Common myeloid progenitor, CD34-positive (primary cell): Measurements from ENCODE around the gene CFAP73.
A peak's percentile ranks its signal among the peaks of the same experiment; 100 is the strongest.

Source experiments
- CTCF ChIA-PET: fragments of 350-600 bp; sonication (Branson Sonifier 250); formaldehyde crosslinking; loops from one replicate; lab custom pipeline; 2021; ENCODE audit warnings: antibody characterized with exemption; lab: Charles Lee
- POLR2A ChIA-PET: fragments of 350-600 bp; sonication (Branson Sonifier 250); formaldehyde crosslinking; loops from one replicate; lab custom pipeline; 2021; ENCODE audit warnings: antibody characterized with exemption; lab: Charles Lee
- DNase-seq, 3 donors: peaks; one replicate each; pipeline versions ENCODE4 v3.0.0 to v3.0.0-alpha.2; 2013
- H3K27ac ChIP-seq, 2 experiments: 1 replicate in 1 of 2; 2 replicates in 1 of 2; pipeline ENCODE4 v1.7.0; 2013; ENCODE audit warnings: inconsistent platforms in 2 of 2, low read length in 2 of 2, mild to moderate bottlenecking in 2 of 2, low read depth in 1 of 2, moderate library complexity in 1 of 2; ENCODE audit not compliant: severe bottlenecking in 2 of 2, insufficient read depth in 1 of 2, poor library complexity in 1 of 2
- H3K27me3 ChIP-seq, 5 experiments: replicated peaks in 2 of 5; 1 replicate in 3 of 5; 2 replicates in 2 of 5; pipeline versions ENCODE4 v1.6.1 to v1.7.0; 2013; ENCODE audit warnings: low read length in 4 of 5, mild to moderate bottlenecking in 2 of 5, moderate library complexity in 2 of 5, inconsistent platforms in 1 of 5; ENCODE audit not compliant: insufficient read depth in 5 of 5, control insufficient read depth in 4 of 5
- H3K36me3 ChIP-seq, 4 experiments: 1 replicate in 2 of 4; 2 replicates in 2 of 4; pipeline versions ENCODE4 v1.6.1 to v1.7.0; 2013; ENCODE audit warnings: low read length in 3 of 4, control low read depth in 1 of 4, mild to moderate bottlenecking in 1 of 4; ENCODE audit not compliant: control insufficient read depth in 4 of 4, insufficient read depth in 4 of 4
- H3K4me1 ChIP-seq, 4 experiments: 1 replicate in 3 of 4; 2 replicates in 1 of 4; pipeline versions ENCODE4 v1.6.1 to v1.7.1; 2013; ENCODE audit warnings: low read length in 3 of 4, mild to moderate bottlenecking in 3 of 4, control low read depth in 1 of 4, inconsistent platforms in 1 of 4, moderate library complexity in 1 of 4; ENCODE audit not compliant: control insufficient read depth in 4 of 4, insufficient read depth in 4 of 4; ENCODE audit errors: control extremely low read depth in 1 of 4
- H3K4me3 ChIP-seq, 7 experiments: 1 replicate in 4 of 7; 2 replicates in 3 of 7; pipeline versions ENCODE4 v1.5.1 to v1.7.0; 2013; ENCODE audit warnings: mild to moderate bottlenecking in 7 of 7, low read length in 6 of 7, moderate library complexity in 6 of 7, inconsistent platforms in 2 of 7, low read depth in 2 of 7, control low read depth in 1 of 7; ENCODE audit not compliant: insufficient read depth in 4 of 7, control insufficient read depth in 1 of 7; ENCODE audit errors: extremely low read depth in 1 of 7
- H3K9me3 ChIP-seq, 5 experiments: 1 replicate in 4 of 5; 2 replicates in 1 of 5; pipeline versions ENCODE4 v1.6.1 to v1.7.1; 2013; ENCODE audit warnings: low read length in 4 of 5, mild to moderate bottlenecking in 2 of 5, inconsistent platforms in 1 of 5, low read depth in 1 of 5, moderate library complexity in 1 of 5; ENCODE audit not compliant: control insufficient read depth in 4 of 5, insufficient read depth in 2 of 5; ENCODE audit errors: control extremely low read depth in 1 of 5
- WGBS: methylation state at CpG from one replicate; pipeline ENCODE4 v1.1.5; 2013; ENCODE audit not compliant: insufficient coverage; 5-methylcytosine and 5-hydroxymethylcytosine counted together

CFAP73 gene

GRCh38 chr12:113184900-113185179 lies 35.3 kb downstream of the CFAP73 start:
- Histone ChIP-seq H3K4me3 (peak overlapping the region; percentile 74 to 90 (median 85)), H3K36me3 (peaks cover 5 to 48% (median 14%) of the 10 kb centered on the region in 4 experiments), H3K9me3 (no peaks in the 10 kb centered on the region), H3K27ac (peak overlapping the region; percentile 96 to 97), H3K27me3 (no peaks in the 10 kb centered on the region), H3K4me1 (peaks cover 0 to 26% (median 22%) of the 10 kb centered on the region in 4 experiments)
- DNase-seq, result peak; percentile 90 to 94 (median 94)
- ChIA-PET POLR2A (interaction anchor here (0.7 to 1.3 kb wide), 3 partner anchors 24 to 48 kb away, joined by 3 read pairs; no protein-coding TSS in a partner anchor), CTCF (interaction anchor here (1.2 to 3.5 kb wide), 3 partner anchors 10 to 51 kb away, joined by 4 to 17 read pairs (median 12); no protein-coding TSS in a partner anchor)
- 0% methylated on average over 18 of the region's 20 CpGs for WGBS

GRCh38 chr12:113185180-113186032 lies 35.9 kb downstream of the CFAP73 start, which contains the start of the genes DDX54 and RITA1:
Gene DDX54, minus strand, starts transcription at chr12:113185478. Its CDS starts 27 bp downstream, at chr12:113185451.
Gene RITA1, plus strand, starts transcription at chr12:113185721. Its CDS starts 1,026 bp downstream, at chr12:113186747.
- Histone ChIP-seq H3K9me3 (no peaks in the 10 kb centered on the region), H3K36me3 (peaks cover 4 to 43% (median 11%) of the 10 kb centered on the region in 4 experiments), H3K4me3 (peak within 1 kb of the TSS; percentile 74 to 90 (median 85)), H3K27ac (peak within 1 kb of the TSS; percentile 96 to 97), H3K4me1 (peaks cover 0 to 26% (median 22%) of the 10 kb centered on the region in 4 experiments), H3K27me3 (no peaks in the 10 kb centered on the region)
- ChIA-PET POLR2A (interaction anchor here (0.7 to 1.3 kb wide), 3 partner anchors 23 to 48 kb away, joined by 3 read pairs; no protein-coding TSS in a partner anchor), CTCF (interaction anchor here (0.6 to 3.5 kb wide), 4 partner anchors 11 to 70 kb away, joined by 3 to 17 read pairs (median 8); no protein-coding TSS in a partner anchor)
- peak; percentile 73 to 88 (median 81) for DNase-seq
- under 1% methylated on average over 82 of the region's 89 CpGs for WGBS

- CTCF ChIA-PET, result interaction anchor here (0.6 to 3.5 kb wide), 6 partner anchors 11 to 103 kb away, joined by 3 to 17 read pairs (median 3); no protein-coding TSS in a partner anchor
- WGBS, result 10% methylated on average over 9 of the region's 11 CpGs
- DNase-seq, result peak in 2 of 3 donors; percentile 60 to 63
- POLR2A ChIA-PET, result interaction anchor here (0.6 to 1.3 kb wide), 2 partner anchors 17 to 46 kb away, joined by 3 to 5 read pairs; no protein-coding TSS in a partner anchor
- no peaks in the 10 kb centered on the region for H3K27me3 ChIP-seq
- H3K9me3 ChIP-seq, result no peaks in the 10 kb centered on the region
- peaks cover 0 to 41% (median 9%) of the 10 kb centered on the region in 4 experiments for H3K36me3 ChIP-seq
- H3K4me3 ChIP-seq, result peak overlapping the region; percentile 74 to 90 (median 85)
- peaks cover 0 to 26% (median 22%) of the 10 kb centered on the region in 4 experiments for H3K4me1 ChIP-seq
- H3K27ac ChIP-seq, result peak overlapping the region; percentile 96 to 97
Measured at GRCh38 chr12:113186033-113186365, 36.5 kb downstream of the CFAP73 start.

- H3K27ac ChIP-seq, result no peak overlapping the region
- CTCF ChIA-PET, result interaction anchor here (0.6 to 3.5 kb wide), 8 partner anchors 9 to 213 kb away, joined by 3 to 12 read pairs (median 3); no protein-coding TSS in a partner anchor
- POLR2A ChIA-PET, result interaction anchor here (0.5 to 0.6 kb wide), 2 partner anchors 17 to 154 kb away, joined by 3 to 5 read pairs; no protein-coding TSS in a partner anchor
Measured at GRCh38 chr12:113186666-113187325, 37.3 kb downstream of the CFAP73 start.

GRCh38 chr12:113189361-113189760 lies 39.8 kb downstream of the CFAP73 start:
- H3K27me3 ChIP-seq, result no peaks in the 10 kb centered on the region
- peaks cover 0 to 21% (median 18%) of the 10 kb centered on the region in 4 experiments for H3K4me1 ChIP-seq
- no peak for DNase-seq
- 100% methylated on average over 2 of the region's 2 CpGs for WGBS
- H3K36me3 ChIP-seq, result peaks cover 2 to 47% (median 22%) of the 10 kb centered on the region in 4 experiments
- H3K9me3 ChIP-seq, result no peaks in the 10 kb centered on the region
- H3K27ac ChIP-seq, result no peak overlapping the region
- POLR2A ChIA-PET, result no interaction called here
- CTCF ChIA-PET, result interaction anchor here (0.7 kb wide), 1 partner anchor 140 kb away, joined by 3 read pairs; no protein-coding TSS in a partner anchor
- H3K4me3 ChIP-seq, result no peak overlapping the region

More at GRCh38 chr12:113186666-113187325, 37.3 kb downstream of the CFAP73 start:
- DNase-seq, result no peak
- WGBS, result 97% methylated on average over 8 of the region's 16 CpGs
- Histone ChIP-seq H3K4me1 (peaks cover 0 to 26% (median 22%) of the 10 kb centered on the region in 4 experiments), H3K27me3 (no peaks in the 10 kb centered on the region), H3K36me3 (peaks cover 0 to 46% (median 14%) of the 10 kb centered on the region in 4 experiments), H3K9me3 (no peaks in the 10 kb centered on the region), H3K4me3 (peak overlapping the region in 5 of 7 experiments; percentile 78 to 90 (median 85))

- no peaks in the 10 kb centered on the region for H3K27me3 ChIP-seq
- ChIA-PET CTCF (interaction anchor here (0.7 to 1.9 kb wide), 4 partner anchors 13 to 33 kb away, joined by 3 to 5 read pairs (median 4); no protein-coding TSS in a partner anchor), POLR2A (interaction anchor here (1.1 kb wide), 1 partner anchor 17 kb away, joined by 3 read pairs; no protein-coding TSS in a partner anchor)
- peak in 1 of 3 donors; percentile 17 for DNase-seq
- H3K9me3 ChIP-seq, result no peaks in the 10 kb centered on the region
- H3K4me1 ChIP-seq, result peaks cover 0 to 15% (median 14%) of the 10 kb centered on the region in 4 experiments
- H3K27ac ChIP-seq, result no peak overlapping the region
- H3K36me3 ChIP-seq, result peaks cover 2 to 47% (median 22%) of the 10 kb centered on the region in 4 experiments
- WGBS, result 100% methylated on average over 4 of the region's 4 CpGs
- no peak overlapping the region for H3K4me3 ChIP-seq
Measured at GRCh38 chr12:113190761-113191160, 41.2 kb downstream of the CFAP73 start.
